Gastrocnemius medialis (tissue), 4 donors: ENCODE data around the gene EFCAB9. TPM values are rescaled to one million over a fixed set of nuclear protein-coding genes. Genes with fewer than 3 reads are reported as not detected.
A peak's percentile ranks its signal among the peaks of the same experiment; 100 is the strongest.

Experiments used
- ATAC-seq, 2 donors: fragments of 150-250 bp; one replicate each; pipeline ENCODE4 v1.9.1; 2016
- DNase-seq, 2 donors: peaks; one replicate each; pipeline ENCODE4 v3.0.0-alpha.2; 2019
- H3K27ac ChIP-seq, 4 donors: fragments of 200-600 bp; sonication (generic); 1 replicate in 1 of 4; 2 replicates in 3 of 4; pipeline ENCODE4 v1.5.1; 2016 to 2018; ENCODE audit warnings: mild to moderate bottlenecking in 2 of 4, moderate library complexity in 1 of 4
- H3K27me3 ChIP-seq, 3 donors: fragments of 200-600 bp; sonication (generic) in 2 of 3; 1 replicate in 1 of 3; 2 replicates in 2 of 3; pipeline versions ENCODE4 v1.5.1 to v1.6.0; 2016 to 2019; ENCODE audit warnings: mild to moderate bottlenecking in 1 of 3, moderate library complexity in 1 of 3
- H3K36me3 ChIP-seq, 2 donors: fragments of 200-600 bp; sonication (generic) in 1 of 2; one replicate each; pipeline ENCODE4 v1.5.1; 2017 to 2018
- H3K4me1 ChIP-seq, 2 donors: fragments of 200-600 bp; sonication (generic) in 1 of 2; one replicate each; pipeline ENCODE4 v1.5.1; 2016 to 2017; ENCODE audit warnings: mild to moderate bottlenecking in 2 of 2
- H3K4me3 ChIP-seq, 4 donors: fragments of 200-600 bp; sonication (generic) in 3 of 4; 1 replicate in 1 of 4; 2 replicates in 3 of 4; pipeline ENCODE4 v1.5.1; 2016 to 2019; ENCODE audit warnings: mild to moderate bottlenecking in 2 of 4
- H3K9me3 ChIP-seq, 3 donors: fragments of 200-600 bp; sonication (generic) in 2 of 3; 1 replicate in 1 of 3; 2 replicates in 2 of 3; pipeline ENCODE4 v1.5.1; 2016 to 2019
- POLR2A ChIP-seq, 2 donors: fragments of 450-650 bp; IDR thresholded peaks; one replicate each; pipeline ENCODE4 v1.6.1; 2017; ENCODE audit warnings: antibody characterized with exemption in 2 of 2, mild to moderate bottlenecking in 2 of 2, moderate library complexity in 2 of 2
- in situ Hi-C, 4 donors: fragments of 200-750 bp; cut with MboI; loops; one replicate each; pipeline versions ENCODE4 v1.15.0 to v1.8.0; 2017; ENCODE audit warnings: low sequenced_read_pairs in 4 of 4
- intact Hi-C: fragments of 100-400 bp; cut with DNase I; formaldehyde crosslinking; loops from one replicate; pipeline ENCODE4 v1.15.1; 2023; ENCODE audit warnings: low total_unique reads
- total RNA-seq, 4 donors: library from RNA; depleted of rRNA; stranded (reverse); fragments of >200 nt; gene quantifications; one replicate each; pipeline versions ENCODE4 v1.1.0 to v1.2.3, GENCODE V29; 2016
- TF ChIP-seq, protein P1 (sequence below), 5 experiments: fragments of 450-650 bp in 3 of 5; fragments of 200-600 bp in 2 of 5; sonication (generic) in 2 of 5; IDR thresholded peaks in 4 of 5; conservative IDR thresholded peaks in 1 of 5; 1 replicate in 4 of 5; 2 replicates in 1 of 5; pipeline ENCODE4 v1.5.1; 2016 to 2019; ENCODE audit warnings: antibody characterized with exemption in 5 of 5, mild to moderate bottlenecking in 3 of 5, moderate library complexity in 3 of 5

The EFCAB9 gene
- total RNA-seq, 4 donors from 2014 or later, result not detected

DNA sequence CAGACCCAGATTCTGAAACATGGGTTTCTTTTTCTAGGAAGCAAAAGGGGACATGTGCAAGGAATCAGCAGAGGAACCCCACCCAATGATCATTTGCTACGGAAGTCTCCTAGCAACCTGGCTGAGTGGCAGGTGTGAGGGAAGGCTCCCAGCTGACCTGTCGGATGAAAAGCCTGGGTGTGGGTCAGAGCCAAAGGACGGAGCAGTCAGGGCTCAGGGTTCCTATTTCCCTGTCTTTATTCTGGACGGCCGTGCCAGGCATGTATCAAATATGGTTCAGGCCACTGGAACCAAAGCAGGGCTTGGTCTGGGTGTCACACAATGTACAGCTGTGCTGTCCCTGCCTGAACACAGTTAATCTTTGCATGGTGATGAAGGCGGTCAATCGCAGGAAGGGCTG, 26.1 kb upstream of the EFCAB9 start:
- H3K4me1 ChIP-seq, result peaks cover 44 to 64% of the 10 kb centered on the region in 2 donors
- no peaks in the 10 kb centered on the region for H3K9me3 ChIP-seq
- H3K4me3 ChIP-seq, result no peak overlapping the region
- H3K36me3 ChIP-seq, result no peaks in the 10 kb centered on the region
- intact Hi-C loops (no loop called here), in situ Hi-C loops (no loop called here)
- no peak for TF ChIP-seq POLR2A (IDR thresholded peaks at IDR 0.05)
- TF ChIP-seq, protein P1, sequence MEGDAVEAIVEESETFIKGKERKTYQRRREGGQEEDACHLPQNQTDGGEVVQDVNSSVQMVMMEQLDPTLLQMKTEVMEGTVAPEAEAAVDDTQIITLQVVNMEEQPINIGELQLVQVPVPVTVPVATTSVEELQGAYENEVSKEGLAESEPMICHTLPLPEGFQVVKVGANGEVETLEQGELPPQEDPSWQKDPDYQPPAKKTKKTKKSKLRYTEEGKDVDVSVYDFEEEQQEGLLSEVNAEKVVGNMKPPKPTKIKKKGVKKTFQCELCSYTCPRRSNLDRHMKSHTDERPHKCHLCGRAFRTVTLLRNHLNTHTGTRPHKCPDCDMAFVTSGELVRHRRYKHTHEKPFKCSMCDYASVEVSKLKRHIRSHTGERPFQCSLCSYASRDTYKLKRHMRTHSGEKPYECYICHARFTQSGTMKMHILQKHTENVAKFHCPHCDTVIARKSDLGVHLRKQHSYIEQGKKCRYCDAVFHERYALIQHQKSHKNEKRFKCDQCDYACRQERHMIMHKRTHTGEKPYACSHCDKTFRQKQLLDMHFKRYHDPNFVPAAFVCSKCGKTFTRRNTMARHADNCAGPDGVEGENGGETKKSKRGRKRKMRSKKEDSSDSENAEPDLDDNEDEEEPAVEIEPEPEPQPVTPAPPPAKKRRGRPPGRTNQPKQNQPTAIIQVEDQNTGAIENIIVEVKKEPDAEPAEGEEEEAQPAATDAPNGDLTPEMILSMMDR (IDR thresholded peaks at IDR 0.05 in 4 of 5, conservative IDR thresholded peaks at IDR 0.05 in 1 of 5), result no peak
- peak; percentile 34 to 41 for DNase-seq
- peak overlapping the region; percentile 39 to 76 (median 64) for H3K27ac ChIP-seq
- ATAC-seq, result peak; percentile 59 to 70
- H3K27me3 ChIP-seq, result no peaks in the 10 kb centered on the region

DNA sequence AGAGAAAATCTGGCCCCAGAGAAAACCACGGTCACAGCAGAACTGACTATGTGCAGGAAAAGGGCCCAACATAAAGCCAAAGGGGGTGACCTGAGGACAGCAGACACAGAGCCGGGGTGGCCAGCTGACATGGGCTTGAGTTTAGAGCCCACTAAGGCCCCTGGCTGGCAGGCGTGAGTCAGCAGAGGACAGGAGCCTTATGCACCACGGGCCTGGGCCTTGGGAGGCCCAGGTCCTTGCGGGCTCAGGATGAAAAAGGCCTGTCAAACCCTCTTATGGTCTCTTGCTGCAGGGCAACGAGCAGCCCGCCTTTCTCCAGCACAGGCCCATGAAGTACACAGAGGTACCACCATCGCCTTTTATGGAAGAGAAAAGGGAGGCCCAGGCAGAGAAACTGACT, 25.7 kb upstream of the EFCAB9 start:
- in situ Hi-C loops (no loop called here), intact Hi-C loops (no loop called here)
- Histone ChIP-seq H3K4me3 (no peak overlapping the region), H3K27ac (peak overlapping the region; percentile 39 to 76 (median 64)), H3K27me3 (no peaks in the 10 kb centered on the region), H3K9me3 (no peaks in the 10 kb centered on the region), H3K36me3 (no peaks in the 10 kb centered on the region), H3K4me1 (peaks cover 47 to 59% of the 10 kb centered on the region in 2 donors)
- peak in 1 of 2 donors; percentile 14 for ATAC-seq
- TF ChIP-seq, protein P1 (IDR thresholded peaks at IDR 0.05 in 4 of 5, conservative IDR thresholded peaks at IDR 0.05 in 1 of 5), result no peak
- TF ChIP-seq POLR2A (IDR thresholded peaks at IDR 0.05), result no peak
- DNase-seq, result no peak

DNA sequence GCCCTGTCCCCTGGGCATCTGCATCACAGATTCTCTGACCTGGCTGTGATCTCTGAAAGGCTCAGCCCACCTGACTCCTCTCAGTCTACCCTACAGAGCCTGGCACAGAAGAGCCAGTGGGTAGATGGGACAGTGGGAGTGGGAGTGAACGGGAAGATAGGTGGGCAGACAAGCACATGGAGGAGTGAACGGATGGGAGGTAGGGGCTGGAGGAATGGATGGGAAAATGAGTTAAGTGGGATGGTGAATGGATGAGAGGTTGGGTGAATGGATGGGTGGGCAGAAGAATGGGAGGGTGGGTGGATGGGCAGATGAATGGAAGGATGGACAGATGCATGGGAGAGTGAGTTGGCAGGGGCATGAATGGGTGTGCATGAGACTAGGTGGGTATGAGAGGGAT, 24.8 kb upstream of the EFCAB9 start:
- no peak for TF ChIP-seq POLR2A (IDR thresholded peaks at IDR 0.05)
- TF ChIP-seq, protein P1 (IDR thresholded peaks at IDR 0.05 in 4 of 5, conservative IDR thresholded peaks at IDR 0.05 in 1 of 5), result no peak
- H3K27me3 ChIP-seq, result no peaks in the 10 kb centered on the region
- in situ Hi-C loops, result no loop called here
- peak overlapping the region in 1 of 4 donors; percentile 76 for H3K27ac ChIP-seq
- H3K36me3 ChIP-seq, result no peaks in the 10 kb centered on the region
- intact Hi-C loops, result no loop called here
- H3K4me1 ChIP-seq, result peaks cover 43 to 50% of the 10 kb centered on the region in 2 donors
- no peaks in the 10 kb centered on the region for H3K9me3 ChIP-seq
- no peak overlapping the region for H3K4me3 ChIP-seq
- DNase-seq (no peak), ATAC-seq (no peak)

DNA sequence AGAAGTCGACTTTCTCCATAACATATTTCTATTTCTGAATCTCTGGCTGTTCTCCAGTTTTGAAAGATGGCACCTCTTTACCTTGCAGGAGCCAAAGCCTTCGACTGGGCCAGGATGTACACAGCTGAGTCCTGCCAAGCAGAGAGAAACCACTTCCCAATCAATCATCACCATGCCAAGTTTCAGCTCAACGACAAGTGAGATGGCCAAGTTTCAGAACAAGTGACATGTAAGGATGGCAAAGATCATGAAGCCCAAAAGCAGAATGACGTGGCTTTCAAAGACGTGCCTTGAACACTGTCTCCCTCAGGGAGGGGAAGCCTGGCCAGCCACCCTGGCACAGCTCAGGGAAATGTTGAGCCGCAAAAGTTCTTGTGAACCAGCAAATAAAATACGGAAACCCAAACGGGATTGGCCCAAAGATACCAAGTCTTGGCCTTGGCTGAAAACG, 23.7 kb upstream of the EFCAB9 start:
- Histone ChIP-seq H3K9me3 (no peaks in the 10 kb centered on the region), H3K27me3 (no peaks in the 10 kb centered on the region), H3K4me3 (no peak overlapping the region), H3K36me3 (no peaks in the 10 kb centered on the region), H3K27ac (peak overlapping the region in 2 of 4 donors; percentile 13 to 47), H3K4me1 (peaks cover 38 to 42% of the 10 kb centered on the region in 2 donors)
- DNase-seq, result no peak
- peak in 1 of 2 donors; percentile 29 for ATAC-seq
- intact Hi-C loops (no loop called here), in situ Hi-C loops (no loop called here)
- TF ChIP-seq, protein P1 (IDR thresholded peaks at IDR 0.05 in 4 of 5, conservative IDR thresholded peaks at IDR 0.05 in 1 of 5), result no peak
- no peak for TF ChIP-seq POLR2A (IDR thresholded peaks at IDR 0.05)

DNA sequence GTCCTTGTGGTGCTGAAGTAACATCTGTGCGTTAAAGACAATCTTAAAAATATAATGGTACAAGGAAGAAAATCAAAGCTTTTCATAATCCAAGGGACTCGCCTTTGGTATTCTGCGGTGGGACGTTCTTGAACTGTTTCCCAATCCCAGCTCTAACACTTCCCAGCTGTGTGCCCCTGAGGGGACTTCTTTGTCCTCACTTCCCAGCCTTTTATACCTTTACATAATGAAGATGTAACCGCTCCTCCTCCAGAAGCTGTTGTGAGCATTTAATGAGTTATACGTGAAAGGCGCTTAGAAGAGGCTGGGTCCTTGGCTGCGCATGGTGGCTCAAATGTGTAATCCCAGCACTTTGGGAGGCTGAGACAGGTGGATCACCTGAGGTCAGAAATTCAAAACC, 22.9 kb upstream of the EFCAB9 start:
- in situ Hi-C loops, result no loop called here
- H3K9me3 ChIP-seq, result no peaks in the 10 kb centered on the region
- DNase-seq, result no peak
- peaks cover 38 to 40% of the 10 kb centered on the region in 2 donors for H3K4me1 ChIP-seq
- intact Hi-C loops, result no loop called here
- no peak overlapping the region for H3K4me3 ChIP-seq
- no peaks in the 10 kb centered on the region for H3K27me3 ChIP-seq
- H3K36me3 ChIP-seq, result no peaks in the 10 kb centered on the region
- ATAC-seq, result no peak
- no peak overlapping the region for H3K27ac ChIP-seq
- TF ChIP-seq, protein P1 (IDR thresholded peaks at IDR 0.05 in 4 of 5, conservative IDR thresholded peaks at IDR 0.05 in 1 of 5), result no peak
- no peak for TF ChIP-seq POLR2A (IDR thresholded peaks at IDR 0.05)
